GM18867 (cell line): Measurements from ENCODE around the gene COPG2.

ENCODE experiments used
- ATAC-seq: cut with Tn5 transposase; IDR thresholded peaks from one replicate; pipeline ENCODE4 v1.9.1; 2021; ENCODE audit warnings: mild to moderate bottlenecking, moderate library complexity; ENCODE audit not compliant: unreplicated experiment

Gene COPG2

GRCh38 chr7:130506358-130506757, 162.2 kb downstream of the COPG2 start:
- ATAC-seq, result no peak

GRCh38 chr7:130505753-130506152, 162.8 kb downstream of the COPG2 start:
- no peak for ATAC-seq

GRCh38 chr7:130500910-130501309, 167.6 kb downstream of the COPG2 start:
- no peak for ATAC-seq

GRCh38 chr7:130500463-130500862, 168.1 kb downstream of the COPG2 start:
- no peak for ATAC-seq

GRCh38 chr7:130494431-130494858, 174.1 kb downstream of the COPG2 start:
- ATAC-seq, result no peak

- ATAC-seq, result no peak
Observed at GRCh38 chr7:130493275-130493873, 175.2 kb downstream of the COPG2 start.

GRCh38 chr7:130492523-130493274, 175.8 kb downstream of the COPG2 start:
- no peak for ATAC-seq

GRCh38 chr7:130491841-130492522, 176.6 kb downstream of the COPG2 start, which contains the start of gene MEST:
MEST (plus strand) TSS chr7:130492085; CDS start chr7:130492314, 229 bp downstream.
- no peak for ATAC-seq

GRCh38 chr7:130490888-130491804, 177.4 kb downstream of the COPG2 start:
- ATAC-seq, result no peak

GRCh38 chr7:130490311-130490791, 178.2 kb downstream of the COPG2 start:
- no peak for ATAC-seq

- no peak for ATAC-seq
Observed at GRCh38 chr7:130489140-130489983, 179.2 kb downstream of the COPG2 start.

GRCh38 chr7:130488392-130489139, 180.0 kb downstream of the COPG2 start:
- ATAC-seq, result no peak

GRCh38 chr7:130486954-130487436, 181.6 kb downstream of the COPG2 start:
- ATAC-seq, result no peak

GRCh38 chr7:130486114-130486953, 182.2 kb downstream of the COPG2 start:
- no peak for ATAC-seq

GRCh38 chr7:130485734-130486113, 182.8 kb downstream of the COPG2 start:
- ATAC-seq, result no peak

- ATAC-seq, result no peak
Observed at GRCh38 chr7:130483031-130483430, 185.5 kb downstream of the COPG2 start.

- no peak for ATAC-seq
Observed at GRCh38 chr7:130481898-130482297, 186.7 kb downstream of the COPG2 start.
